Astrocyte (in vitro differentiated cells and primary cell): ENCODE data around the gene ATP2B2.

Experiments
- CTCF ChIP-seq: IDR thresholded peaks from 2 replicates; pipeline ENCODE4 v1.5.1; 2011; ENCODE audit warnings: low read depth, mild to moderate bottlenecking, inconsistent platforms, low read length, moderate library complexity; ENCODE audit not compliant: insufficient read depth
- EZH2 ChIP-seq: IDR thresholded peaks from 2 replicates; pipeline ENCODE4 v1.6.1; 2012; ENCODE audit warnings: mild to moderate bottlenecking, low read length, inconsistent platforms; ENCODE audit not compliant: insufficient read depth

- TF ChIP-seq CTCF (no peak), EZH2 (no peak)
Measured at GRCh38 chr3:10524799-10525301, 19.5 kb upstream of the ATP2B2 start.
